ENCODE measurements around the gene POLR3H. TPM values are rescaled to one million over a fixed set of nuclear protein-coding genes. Genes with fewer than 3 reads are reported as not detected.

Gene POLR3H
- polyA plus RNA-seq, 3 donors, result 9.4 to 19.0 (median 10.4) TPM

DNA sequence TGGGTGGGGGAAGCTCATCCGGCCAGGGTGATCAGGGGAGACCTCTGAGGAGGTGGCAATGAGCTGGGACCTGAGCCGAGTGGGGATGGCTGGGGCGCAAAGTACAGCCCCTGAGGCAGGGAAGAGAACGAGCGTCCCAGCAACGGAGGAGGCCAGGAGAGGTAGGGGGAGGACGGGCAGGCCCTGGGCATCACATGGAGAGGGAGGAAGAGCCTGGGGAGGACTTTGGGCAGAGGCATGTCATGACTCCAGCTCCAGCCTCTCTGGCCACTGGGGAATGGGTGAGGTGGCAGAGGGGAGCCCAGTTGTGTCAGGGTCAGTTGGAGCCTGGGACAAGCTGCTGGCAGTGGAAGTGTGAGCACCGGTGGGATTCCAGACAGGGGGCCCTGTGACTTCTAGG is 33.8 kb upstream of the POLR3H start:
- H2AFZ ChIP-seq (ENCODE audit: insufficient read depth, low read depth, low read length, poor library complexity, severe bottlenecking), result no peak overlapping the region
- H3K4me2 ChIP-seq (replicated peaks; ENCODE audit: extremely low read depth, low read length, poor library complexity, severe bottlenecking), result no peak overlapping the region
- no peak for DNase-seq
- TF ChIP-seq, protein P1, sequence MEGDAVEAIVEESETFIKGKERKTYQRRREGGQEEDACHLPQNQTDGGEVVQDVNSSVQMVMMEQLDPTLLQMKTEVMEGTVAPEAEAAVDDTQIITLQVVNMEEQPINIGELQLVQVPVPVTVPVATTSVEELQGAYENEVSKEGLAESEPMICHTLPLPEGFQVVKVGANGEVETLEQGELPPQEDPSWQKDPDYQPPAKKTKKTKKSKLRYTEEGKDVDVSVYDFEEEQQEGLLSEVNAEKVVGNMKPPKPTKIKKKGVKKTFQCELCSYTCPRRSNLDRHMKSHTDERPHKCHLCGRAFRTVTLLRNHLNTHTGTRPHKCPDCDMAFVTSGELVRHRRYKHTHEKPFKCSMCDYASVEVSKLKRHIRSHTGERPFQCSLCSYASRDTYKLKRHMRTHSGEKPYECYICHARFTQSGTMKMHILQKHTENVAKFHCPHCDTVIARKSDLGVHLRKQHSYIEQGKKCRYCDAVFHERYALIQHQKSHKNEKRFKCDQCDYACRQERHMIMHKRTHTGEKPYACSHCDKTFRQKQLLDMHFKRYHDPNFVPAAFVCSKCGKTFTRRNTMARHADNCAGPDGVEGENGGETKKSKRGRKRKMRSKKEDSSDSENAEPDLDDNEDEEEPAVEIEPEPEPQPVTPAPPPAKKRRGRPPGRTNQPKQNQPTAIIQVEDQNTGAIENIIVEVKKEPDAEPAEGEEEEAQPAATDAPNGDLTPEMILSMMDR (IDR thresholded peaks at IDR 0.05), result no peak
- intact Hi-C loops (cut with micrococcal nuclease), result no loop called here
- H3K36me3 Mint-ChIP-seq, result peaks cover 48 to 74% of the 10 kb centered on the region in 2 donors
- H3K27ac Mint-ChIP-seq, result peak overlapping the region in 1 of 7 donors; percentile 3
- H3K4me1 Mint-ChIP-seq, result peaks cover 6% of the 10 kb centered on the region
- H3K9me3 Mint-ChIP-seq, result peaks cover 0 to 1% (median 0%) of the 10 kb centered on the region in 7 donors
- peaks cover 0 to 1% (median 0%) of the 10 kb centered on the region in 3 donors for H3K27me3 Mint-ChIP-seq (ENCODE audit: low read depth in 3 of 3)
- no peak overlapping the region for H3K27ac ChIP-seq (ENCODE audit: low read depth in 1 of 2, low read length in 2 of 2)
- H3K36me3 ChIP-seq (replicated peaks in 1 of 2; ENCODE audit: control insufficient read depth in 1 of 2, insufficient read depth in 2 of 2, low read length in 2 of 2), result peaks cover 49 to 69% of the 10 kb centered on the region in 2 donors
- no peaks in the 10 kb centered on the region for H3K4me1 ChIP-seq (ENCODE audit: control insufficient read depth in 1 of 2, insufficient read depth in 2 of 2, low read length in 2 of 2)
- 99% methylated on average over 6 of the region's 8 CpGs for WGBS (ENCODE audit: insufficient coverage)
- H3K27me3 ChIP-seq (ENCODE audit: control insufficient read depth in 2 of 2, insufficient read depth in 2 of 2, low read length in 2 of 2), result no peaks in the 10 kb centered on the region
- H4K20me1 ChIP-seq (ENCODE audit: insufficient read depth, low read length), result no peaks in the 10 kb centered on the region
- H3K79me2 ChIP-seq (ENCODE audit: insufficient read depth, low read length), result no peaks in the 10 kb centered on the region
- no peak overlapping the region for H3K4me3 ChIP-seq (replicated peaks in 1 of 3; ENCODE audit: low read depth in 2 of 3, low read length in 3 of 3)
- H3K9me3 ChIP-seq (replicated peaks in 1 of 2; ENCODE audit: control insufficient read depth in 1 of 2, insufficient read depth in 1 of 2, low read length in 2 of 2), result no peaks in the 10 kb centered on the region
- no peak overlapping the region for H3K4me3 Mint-ChIP-seq
- H3K9ac ChIP-seq (ENCODE audit: insufficient read depth, low read length, poor library complexity, severe bottlenecking), result no peak overlapping the region

DNA sequence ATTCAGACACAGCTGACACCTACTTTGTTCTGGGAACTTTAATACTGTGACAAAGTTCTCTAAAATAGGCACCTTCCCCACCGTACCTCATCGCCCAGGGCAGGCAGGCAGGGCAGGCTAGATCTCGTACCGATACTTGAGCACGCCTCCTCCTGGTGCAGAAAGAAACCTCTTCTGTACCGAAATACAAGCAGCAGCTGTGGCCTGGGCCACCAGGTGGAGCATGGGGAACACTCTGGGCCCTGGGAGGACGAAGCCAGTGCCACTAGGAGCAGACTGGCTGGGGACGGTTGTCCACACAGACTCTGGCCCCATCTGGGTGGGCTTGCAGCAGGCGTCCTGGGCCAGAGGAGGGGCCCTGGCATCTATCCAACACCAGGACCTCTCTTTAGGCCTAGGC is 32.6 kb upstream of the POLR3H start:
- H3K4me3 Mint-ChIP-seq, result no peak overlapping the region
- H3K36me3 Mint-ChIP-seq, result peaks cover 40 to 62% of the 10 kb centered on the region in 2 donors
- Histone ChIP-seq H3K9me3 (replicated peaks in 1 of 2; ENCODE audit: control insufficient read depth in 1 of 2, insufficient read depth in 1 of 2, low read length in 2 of 2) (no peaks in the 10 kb centered on the region), H3K36me3 (replicated peaks in 1 of 2; ENCODE audit: control insufficient read depth in 1 of 2, insufficient read depth in 2 of 2, low read length in 2 of 2) (peaks cover 41 to 57% of the 10 kb centered on the region in 2 donors), H3K27me3 (ENCODE audit: control insufficient read depth in 2 of 2, insufficient read depth in 2 of 2, low read length in 2 of 2) (no peaks in the 10 kb centered on the region), H3K4me3 (replicated peaks in 1 of 3; ENCODE audit: low read depth in 2 of 3, low read length in 3 of 3) (no peak overlapping the region), H3K4me2 (replicated peaks; ENCODE audit: extremely low read depth, low read length, poor library complexity, severe bottlenecking) (no peak overlapping the region), H3K79me2 (ENCODE audit: insufficient read depth, low read length) (no peaks in the 10 kb centered on the region), H2AFZ (ENCODE audit: insufficient read depth, low read depth, low read length, poor library complexity, severe bottlenecking) (no peak overlapping the region), H3K27ac (ENCODE audit: low read depth in 1 of 2, low read length in 2 of 2) (no peak overlapping the region), H3K9ac (ENCODE audit: insufficient read depth, low read length, poor library complexity, severe bottlenecking) (no peak overlapping the region), H4K20me1 (ENCODE audit: insufficient read depth, low read length) (no peaks in the 10 kb centered on the region), H3K4me1 (ENCODE audit: control insufficient read depth in 1 of 2, insufficient read depth in 2 of 2, low read length in 2 of 2) (no peaks in the 10 kb centered on the region)
- peaks cover 0 to 3% (median 2%) of the 10 kb centered on the region in 3 donors for H3K27me3 Mint-ChIP-seq (ENCODE audit: low read depth in 3 of 3)
- peaks cover 0 to 1% (median 0%) of the 10 kb centered on the region in 7 donors for H3K9me3 Mint-ChIP-seq
- WGBS (ENCODE audit: insufficient coverage), result 69% methylated on average over 9 of the region's 9 CpGs
- peak in 2 of 3 donors; percentile 12 for DNase-seq
- H3K27ac Mint-ChIP-seq, result no peak overlapping the region
- intact Hi-C loops (cut with micrococcal nuclease), result no loop called here
- no peaks in the 10 kb centered on the region for H3K4me1 Mint-ChIP-seq
- TF ChIP-seq, protein P1 (IDR thresholded peaks at IDR 0.05), result peak; percentile 38

Measured in CD14-positive monocyte (primary cell).